ENCODE measurements around the gene TINAG.

The TINAG gene

GRCh38 chr6:54419885-54420284 lies 111.6 kb downstream of the TINAG start:
- no peak overlapping the region for H3K9ac ChIP-seq
- H3K9me3 ChIP-seq = no peaks in the 10 kb centered on the region
- H3K4me2 ChIP-seq = no peak overlapping the region
- TF ChIP-seq Cebpa-rat (IDR thresholded peaks at IDR 0.05) = no peak
- H4K20me1 ChIP-seq = no peaks in the 10 kb centered on the region
- H3K27ac ChIP-seq = no peak overlapping the region
- no peak overlapping the region for H3K4me3 ChIP-seq
- no peaks in the 10 kb centered on the region for H3K27me3 ChIP-seq
- no peaks in the 10 kb centered on the region for H3K4me1 ChIP-seq
- H3K36me3 ChIP-seq = no peaks in the 10 kb centered on the region

GRCh38 chr6:54426995-54427394 lies 118.8 kb downstream of the TINAG start:
- TF ChIP-seq Cebpa-rat (IDR thresholded peaks at IDR 0.05) = no peak
- Histone ChIP-seq H3K36me3 (no peaks in the 10 kb centered on the region), H3K9me3 (no peaks in the 10 kb centered on the region), H4K20me1 (no peaks in the 10 kb centered on the region), H3K9ac (no peak overlapping the region), H3K4me1 (no peaks in the 10 kb centered on the region), H3K27ac (no peak overlapping the region), H3K4me3 (no peak overlapping the region), H3K4me2 (no peak overlapping the region), H3K27me3 (no peaks in the 10 kb centered on the region)

- TF ChIP-seq Cebpa-rat (IDR thresholded peaks at IDR 0.05) = no peak
- Histone ChIP-seq H3K36me3 (no peaks in the 10 kb centered on the region), H3K27ac (no peak overlapping the region), H3K27me3 (no peaks in the 10 kb centered on the region), H3K4me2 (no peak overlapping the region), H3K9ac (no peak overlapping the region), H3K9me3 (no peaks in the 10 kb centered on the region), H3K4me3 (no peak overlapping the region), H4K20me1 (no peaks in the 10 kb centered on the region), H3K4me1 (no peaks in the 10 kb centered on the region)
Observed at GRCh38 chr6:54427396-54427937, 119.2 kb downstream of the TINAG start.

GRCh38 chr6:54428431-54428830 lies 120.2 kb downstream of the TINAG start:
- Histone ChIP-seq H3K4me3 (no peak overlapping the region), H3K9me3 (no peaks in the 10 kb centered on the region), H3K36me3 (no peaks in the 10 kb centered on the region), H3K27me3 (no peaks in the 10 kb centered on the region), H3K4me1 (no peaks in the 10 kb centered on the region), H3K9ac (no peak overlapping the region), H3K4me2 (no peak overlapping the region), H3K27ac (no peak overlapping the region), H4K20me1 (no peaks in the 10 kb centered on the region)
- TF ChIP-seq Cebpa-rat (IDR thresholded peaks at IDR 0.05) = no peak

GRCh38 chr6:54431466-54431865 lies 123.2 kb downstream of the TINAG start:
- Histone ChIP-seq H3K4me1 (no peaks in the 10 kb centered on the region), H3K36me3 (no peaks in the 10 kb centered on the region), H4K20me1 (no peaks in the 10 kb centered on the region), H3K4me2 (no peak overlapping the region), H3K4me3 (no peak overlapping the region), H3K9ac (no peak overlapping the region), H3K27me3 (no peaks in the 10 kb centered on the region), H3K9me3 (no peaks in the 10 kb centered on the region), H3K27ac (no peak overlapping the region)
- no peak for TF ChIP-seq Cebpa-rat (IDR thresholded peaks at IDR 0.05)
